DOHH2 (cell line): Measurements from ENCODE around the gene UBXN10.

Experiments used
- CTCF ChIP-seq: fragments of 200-600 bp; sonication (generic); IDR thresholded peaks from one replicate; pipeline ENCODE4 v1.5.1; 2014; ENCODE audit warnings: antibody characterized with exemption, mild to moderate bottlenecking, low read depth, low read length; ENCODE audit not compliant: poor library complexity, severe bottlenecking
- EZH2phosphoT487 ChIP-seq: fragments of 200-600 bp; sonication (generic); IDR thresholded peaks from 2 replicates; pipeline ENCODE4 v1.6.1; 2017; ENCODE audit warnings: borderline replicate concordance, mild to moderate bottlenecking, antibody characterized with exemption, low read length, moderate library complexity, mixed read lengths

- no peak for TF ChIP-seq CTCF
- TF ChIP-seq EZH2phosphoT487 = no peak
Observed at GRCh38 chr1:20154301-20154831, 31.5 kb upstream of the UBXN10 start.
